T47D (cell line): ENCODE data around the gene ENC1.

Experiments used
- DNase-seq, 2 experiments: peaks; one replicate each; pipeline versions ENCODE4 v3.0.0 to v3.0.0-alpha.2; 2011 to 2012; ENCODE audit warnings: low read depth in 1 of 2, low spot score in 1 of 2
- JUND ChIP-seq: IDR thresholded peaks from 2 replicates; pipeline ENCODE4 v1.6.1; 2012; ENCODE audit warnings: low read depth
- in situ Hi-C: cut with HindIII; loops from 2 replicates; pipeline ENCODE4 v1.10.0; 2016; ENCODE audit warnings: low sequenced_read_pairs, low pct_unique_long_range_greater_than_20kb

Gene ENC1

DNA sequence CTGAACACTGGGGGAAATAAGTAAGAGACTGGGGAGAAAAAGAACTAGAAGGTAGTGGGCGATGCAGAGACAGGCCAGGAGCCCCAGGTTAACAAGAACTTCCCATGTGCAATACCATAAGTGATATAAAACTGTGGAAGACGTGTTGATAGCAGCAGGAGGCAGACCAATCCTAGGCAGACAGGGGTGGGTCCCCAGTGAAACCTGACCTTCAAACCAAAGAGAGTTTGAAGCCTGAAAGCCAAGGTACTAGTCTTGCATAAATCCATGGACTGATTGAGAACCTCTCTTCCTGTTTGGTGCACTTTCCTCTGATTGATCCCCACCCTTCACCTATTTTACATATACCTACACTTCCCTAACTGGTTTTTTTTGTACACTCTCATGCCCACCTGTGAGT is 29.3 kb upstream of the ENC1 start:
- no peak for DNase-seq
- no peak for TF ChIP-seq JUND
- in situ Hi-C loops = no loop called here

DNA sequence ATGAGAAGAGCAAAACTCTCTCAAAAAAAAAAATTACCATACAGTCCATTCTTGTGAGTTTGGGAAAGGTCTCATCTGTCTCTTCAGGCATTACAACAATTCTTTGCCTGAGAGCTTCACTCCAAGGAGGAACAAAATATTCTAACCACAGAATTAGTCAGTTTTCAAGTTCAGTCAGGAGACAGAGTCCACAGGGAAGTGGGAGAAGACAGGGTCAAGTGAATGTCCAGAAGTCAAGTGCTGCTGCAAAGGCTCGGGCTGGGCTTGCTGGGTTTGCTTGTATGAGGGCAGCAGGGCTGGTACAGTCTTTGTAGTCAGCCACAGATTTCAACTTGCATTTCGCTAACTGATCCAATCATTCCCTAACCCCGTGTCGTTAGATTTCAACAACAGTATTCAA is 26.9 kb upstream of the ENC1 start:
- in situ Hi-C loops = no loop called here
- DNase-seq = no peak
- TF ChIP-seq JUND = no peak

DNA sequence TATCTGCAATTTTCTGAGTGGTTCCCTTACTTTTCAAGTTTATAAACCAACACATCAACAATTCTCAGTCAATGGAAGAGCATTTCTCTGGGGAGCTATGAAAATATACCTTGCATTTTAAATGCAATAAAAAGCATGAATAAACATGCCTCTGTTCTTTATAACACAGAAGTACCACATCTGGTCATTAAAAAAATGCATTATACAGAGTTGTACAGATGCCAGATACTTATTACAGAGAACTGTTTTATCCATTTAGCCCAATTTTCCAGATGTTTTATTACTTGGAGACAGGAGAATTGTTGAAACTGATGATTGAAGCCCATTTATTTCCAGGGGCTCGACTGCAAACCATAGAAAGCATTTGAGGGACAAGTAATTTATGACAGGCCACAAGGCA is 25.3 kb upstream of the ENC1 start:
- TF ChIP-seq JUND = no peak
- no peak for DNase-seq
- in situ Hi-C loops = no loop called here

DNA sequence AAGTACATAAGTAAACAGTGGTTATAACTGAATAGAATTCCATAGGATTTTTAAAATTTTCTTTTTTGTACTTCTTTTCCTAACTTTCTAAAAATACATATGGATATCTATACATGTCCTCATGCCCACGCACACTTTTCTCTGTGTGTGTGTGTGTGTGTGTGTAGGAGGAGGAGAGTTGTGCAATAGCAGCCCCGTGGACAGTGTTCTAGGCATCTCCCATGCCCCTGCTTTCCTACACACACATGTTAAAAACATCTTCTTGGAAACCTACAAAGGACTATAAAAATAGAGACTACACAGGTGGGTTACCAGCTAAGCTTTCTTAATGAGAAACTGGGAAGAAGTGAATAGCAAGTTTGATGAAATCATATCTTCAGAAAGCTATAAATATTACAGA is 24.7 kb upstream of the ENC1 start:
- TF ChIP-seq JUND = no peak
- no peak for DNase-seq
- in situ Hi-C loops = no loop called here

DNA sequence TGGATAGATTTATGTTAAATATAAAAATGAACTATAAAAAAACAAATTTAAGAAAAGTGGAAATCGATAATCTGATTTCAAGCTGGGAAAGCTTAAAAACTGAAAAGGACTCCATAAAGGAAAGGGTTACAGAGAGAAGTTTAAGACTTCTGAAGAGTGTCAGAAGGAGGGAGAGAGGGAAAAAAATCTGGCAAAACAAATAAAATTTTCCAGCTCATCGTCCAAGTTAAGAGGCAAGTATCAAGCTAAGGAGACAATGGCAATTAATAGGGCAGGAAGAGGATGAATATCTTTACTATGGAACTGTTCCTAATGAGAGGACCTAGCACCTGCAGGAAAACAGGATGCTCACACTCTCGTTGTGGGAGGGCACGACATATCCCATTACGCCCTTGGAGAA is 24.0 kb upstream of the ENC1 start:
- no peak for TF ChIP-seq JUND
- DNase-seq = no peak
- in situ Hi-C loops = no loop called here

DNA sequence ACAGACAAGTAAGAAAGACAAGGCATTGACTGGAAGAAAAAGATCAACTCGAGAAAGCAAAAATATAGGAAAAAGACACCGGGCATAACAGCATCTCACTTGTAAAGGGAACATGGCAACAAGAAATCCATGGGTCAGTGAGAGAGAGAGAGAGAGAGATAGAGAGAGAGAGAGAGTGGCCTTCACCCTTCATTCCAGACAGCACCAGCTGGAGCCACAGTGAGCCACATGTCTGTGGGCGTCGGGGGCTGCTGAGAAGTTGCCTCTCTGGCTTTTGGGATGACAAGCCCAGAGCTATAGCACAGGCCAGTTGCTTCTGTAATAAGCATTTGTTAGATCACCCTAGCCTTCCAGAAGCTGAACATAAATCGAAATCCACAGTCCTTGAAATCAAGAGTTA is 20.3 kb upstream of the ENC1 start:
- no peak for TF ChIP-seq JUND
- in situ Hi-C loops = no loop called here
- no peak for DNase-seq

DNA sequence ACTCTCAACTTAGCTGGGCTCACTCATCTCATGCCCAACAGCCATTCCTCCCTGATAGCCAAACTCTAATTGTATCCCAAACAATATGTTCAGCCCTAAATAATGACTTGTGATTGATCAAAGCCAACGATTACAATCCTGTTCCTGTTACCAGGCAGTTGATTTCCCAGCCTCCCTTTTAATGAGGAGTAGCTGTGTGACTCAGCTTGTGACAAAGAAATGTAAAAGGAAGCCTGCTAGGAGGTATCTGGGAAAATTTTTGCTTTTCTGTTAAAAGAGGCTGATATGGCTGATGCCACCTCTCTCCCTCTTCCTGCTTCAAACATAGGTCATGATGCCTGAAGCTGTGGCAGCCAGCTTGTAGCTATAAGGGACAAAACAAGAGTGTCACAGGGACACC is 19.6 kb upstream of the ENC1 start:
- in situ Hi-C loops = no loop called here
- no peak for DNase-seq
- no peak for TF ChIP-seq JUND

DNA sequence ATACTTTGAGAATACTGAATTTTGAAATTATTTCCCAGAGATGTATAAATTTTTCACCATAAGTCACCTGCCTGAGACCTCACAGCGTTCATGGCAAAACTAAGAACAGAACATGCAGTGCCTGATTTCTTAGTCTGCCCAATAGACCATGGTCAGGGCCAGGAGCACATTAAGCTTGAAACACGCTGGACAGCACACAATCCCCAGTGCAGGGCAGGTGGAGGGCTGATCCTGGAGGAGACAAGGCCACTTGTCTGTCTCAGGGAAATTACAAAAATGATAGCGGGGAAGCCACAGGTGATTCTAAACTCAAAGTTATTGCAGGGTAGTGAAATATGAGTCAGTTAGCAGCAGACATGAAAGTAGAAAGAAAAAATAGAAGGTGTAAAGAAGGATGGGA is 18.6 kb upstream of the ENC1 start:
- in situ Hi-C loops = no loop called here
- no peak for TF ChIP-seq JUND
- no peak for DNase-seq

DNA sequence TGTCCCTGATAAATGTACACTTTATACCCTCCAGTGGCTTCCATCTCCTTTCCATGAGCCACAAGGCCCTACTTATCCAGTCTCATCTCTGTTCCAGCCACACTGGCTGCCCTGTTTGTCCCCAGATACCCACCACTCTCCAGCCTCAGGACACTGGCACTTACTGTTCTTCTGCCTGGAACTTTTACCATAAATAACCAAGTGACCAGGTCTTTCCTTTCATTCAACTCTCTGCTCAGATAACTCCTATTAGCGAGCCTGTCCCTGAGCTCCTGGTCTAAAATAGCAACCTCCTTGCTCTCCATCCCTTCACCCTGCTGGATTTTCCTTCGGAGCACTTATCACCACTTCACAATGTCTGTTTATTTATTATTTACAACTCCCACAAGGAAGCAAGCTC is 16.6 kb upstream of the ENC1 start:
- no peak for TF ChIP-seq JUND
- in situ Hi-C loops = no loop called here
- DNase-seq = no peak

DNA sequence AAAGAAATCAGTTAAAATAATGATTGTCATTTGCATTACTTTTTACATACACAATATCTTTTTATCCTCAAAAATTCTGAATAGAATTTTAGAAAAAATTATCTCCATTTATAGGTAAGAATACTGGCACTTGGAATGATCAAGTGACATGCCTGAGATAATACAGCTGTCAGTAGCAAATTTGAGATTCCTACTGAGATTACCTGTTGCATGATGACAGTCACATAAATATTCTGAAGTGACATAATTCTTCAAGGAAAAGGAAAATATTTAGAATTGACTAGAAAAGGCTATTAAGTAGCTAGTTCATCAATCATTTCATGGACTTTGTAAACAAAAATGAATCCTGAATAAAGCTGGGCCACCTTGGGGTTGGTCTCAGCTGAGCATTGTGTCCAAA is 15.2 kb upstream of the ENC1 start:
- in situ Hi-C loops = no loop called here
- no peak for DNase-seq

DNA sequence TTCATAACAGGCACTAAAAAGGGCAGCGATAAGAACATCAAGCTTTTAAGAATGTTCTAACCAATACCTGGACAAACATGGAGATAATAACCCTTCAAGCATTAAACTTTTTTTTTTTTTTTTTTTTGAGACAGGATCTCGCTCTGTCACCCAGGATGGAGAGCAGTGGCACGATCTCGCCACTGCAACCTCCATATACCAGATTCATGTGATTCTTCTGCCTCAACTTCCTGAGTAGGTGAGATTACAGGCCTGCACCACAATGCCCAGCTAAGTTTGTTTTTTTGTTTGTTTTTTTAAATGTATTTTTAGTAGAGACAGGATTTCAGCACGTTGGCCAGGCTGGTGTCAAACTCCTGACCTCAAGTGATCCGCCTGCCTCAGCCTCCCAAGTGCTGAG is 14.7 kb upstream of the ENC1 start:
- in situ Hi-C loops = no loop called here
- TF ChIP-seq JUND = no peak
- DNase-seq = no peak

More for the DNA sequence above, 15.2 kb upstream of the ENC1 start:
- no peak for TF ChIP-seq JUND

DNA sequence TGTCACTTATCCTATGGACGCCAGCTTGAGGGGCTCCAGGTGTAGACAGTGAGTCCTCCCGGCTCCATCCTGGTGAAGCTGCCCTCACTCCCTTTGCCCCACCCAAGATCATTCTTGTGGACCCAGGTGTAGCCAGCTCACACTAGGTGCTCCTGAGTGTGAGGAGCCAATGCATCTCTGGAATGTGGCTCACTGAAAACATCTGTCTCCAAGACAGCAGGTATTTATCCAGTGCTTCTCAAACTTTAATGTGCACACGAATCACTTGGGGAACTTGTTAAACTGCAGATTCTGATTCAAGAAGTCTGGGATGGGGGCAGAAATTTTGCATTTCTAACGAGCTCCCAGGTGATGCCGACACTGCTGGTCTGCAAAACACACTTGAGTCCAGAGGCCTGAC is 13.5 kb upstream of the ENC1 start:
- TF ChIP-seq JUND = no peak
- in situ Hi-C loops = no loop called here
- no peak for DNase-seq

DNA sequence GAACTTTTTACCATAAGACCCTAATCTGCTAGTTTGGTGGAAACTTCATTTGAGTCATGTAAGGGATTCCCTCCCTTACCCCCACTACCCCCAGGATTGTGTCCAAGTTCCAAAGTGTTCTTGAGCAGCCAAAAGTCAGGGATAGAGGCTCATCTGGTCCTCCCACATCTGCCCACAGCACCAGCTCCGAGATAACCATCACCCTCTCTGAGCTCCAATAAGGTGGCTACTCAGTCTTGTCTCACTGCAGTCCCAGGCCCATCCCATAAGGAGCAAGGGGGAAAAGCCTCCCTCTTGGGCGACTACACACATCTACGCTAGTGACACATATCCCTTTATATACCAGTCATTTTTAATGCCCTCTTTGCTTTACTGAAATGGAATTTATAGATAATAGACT is 12.0 kb upstream of the ENC1 start:
- in situ Hi-C loops = no loop called here

DNA sequence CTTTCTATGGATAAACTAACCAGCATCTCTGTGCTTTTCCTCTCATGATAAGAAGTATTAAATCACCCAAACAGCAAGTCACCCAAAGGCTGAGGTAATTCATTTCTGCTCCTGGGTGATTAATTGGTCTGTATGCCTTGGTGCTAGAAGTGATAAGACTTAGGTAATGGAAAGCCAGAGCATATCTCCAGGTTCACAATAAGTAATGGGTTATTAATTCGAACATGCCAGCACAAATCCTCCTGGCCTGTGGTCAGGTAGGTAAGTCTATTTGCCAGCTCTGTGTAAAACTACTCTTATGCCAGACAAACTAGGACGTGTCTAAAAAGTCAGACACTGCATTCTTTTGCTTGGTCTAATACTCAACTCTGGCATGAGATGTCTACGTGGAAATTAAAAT is 11.2 kb upstream of the ENC1 start:
- no peak for DNase-seq
- no peak for TF ChIP-seq JUND
- in situ Hi-C loops = no loop called here

More for the DNA sequence above, 12.0 kb upstream of the ENC1 start:
- DNase-seq = no peak
- TF ChIP-seq JUND = no peak
